ENCODE measurements around the gene ITGA5.

DNA sequence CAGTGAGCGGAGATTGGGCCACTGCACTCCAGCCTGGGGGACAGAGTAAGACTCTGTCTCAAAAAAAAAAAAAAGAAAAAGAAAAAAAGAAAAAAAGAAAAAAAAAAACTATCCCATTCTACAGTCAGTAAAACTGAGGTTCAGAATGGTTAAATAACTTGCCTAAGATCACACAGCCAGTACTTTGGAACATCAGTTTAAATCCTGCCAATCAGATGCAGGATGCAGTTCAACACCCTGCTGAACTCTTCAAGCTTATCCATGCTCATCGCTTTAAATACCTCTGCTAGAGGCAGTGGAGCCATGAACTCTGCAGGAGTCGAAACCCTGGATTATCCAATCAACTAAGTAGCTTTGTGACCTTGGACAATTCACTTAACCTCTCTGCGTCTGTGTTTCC is 37.9 kb downstream of the ITGA5 start:
- TF ChIP-seq, protein P1, sequence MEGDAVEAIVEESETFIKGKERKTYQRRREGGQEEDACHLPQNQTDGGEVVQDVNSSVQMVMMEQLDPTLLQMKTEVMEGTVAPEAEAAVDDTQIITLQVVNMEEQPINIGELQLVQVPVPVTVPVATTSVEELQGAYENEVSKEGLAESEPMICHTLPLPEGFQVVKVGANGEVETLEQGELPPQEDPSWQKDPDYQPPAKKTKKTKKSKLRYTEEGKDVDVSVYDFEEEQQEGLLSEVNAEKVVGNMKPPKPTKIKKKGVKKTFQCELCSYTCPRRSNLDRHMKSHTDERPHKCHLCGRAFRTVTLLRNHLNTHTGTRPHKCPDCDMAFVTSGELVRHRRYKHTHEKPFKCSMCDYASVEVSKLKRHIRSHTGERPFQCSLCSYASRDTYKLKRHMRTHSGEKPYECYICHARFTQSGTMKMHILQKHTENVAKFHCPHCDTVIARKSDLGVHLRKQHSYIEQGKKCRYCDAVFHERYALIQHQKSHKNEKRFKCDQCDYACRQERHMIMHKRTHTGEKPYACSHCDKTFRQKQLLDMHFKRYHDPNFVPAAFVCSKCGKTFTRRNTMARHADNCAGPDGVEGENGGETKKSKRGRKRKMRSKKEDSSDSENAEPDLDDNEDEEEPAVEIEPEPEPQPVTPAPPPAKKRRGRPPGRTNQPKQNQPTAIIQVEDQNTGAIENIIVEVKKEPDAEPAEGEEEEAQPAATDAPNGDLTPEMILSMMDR (IDR thresholded peaks at IDR 0.05) = no peak
- TF ChIP-seq ZFX (IDR thresholded peaks at IDR 0.05; ENCODE audit: borderline replicate concordance) = no peak
